GM12873 (cell line): ENCODE data around the gene QSOX2.

Experiments
- TF ChIP-seq, protein P1 (sequence below): IDR thresholded peaks from 2 replicates; pipeline ENCODE4 v1.5.1; 2012; ENCODE audit warnings: low read depth, mild to moderate bottlenecking, moderate library complexity, low read length, control low read depth; ENCODE audit not compliant: insufficient read depth; ENCODE audit errors: missing control alignments

Gene QSOX2

DNA sequence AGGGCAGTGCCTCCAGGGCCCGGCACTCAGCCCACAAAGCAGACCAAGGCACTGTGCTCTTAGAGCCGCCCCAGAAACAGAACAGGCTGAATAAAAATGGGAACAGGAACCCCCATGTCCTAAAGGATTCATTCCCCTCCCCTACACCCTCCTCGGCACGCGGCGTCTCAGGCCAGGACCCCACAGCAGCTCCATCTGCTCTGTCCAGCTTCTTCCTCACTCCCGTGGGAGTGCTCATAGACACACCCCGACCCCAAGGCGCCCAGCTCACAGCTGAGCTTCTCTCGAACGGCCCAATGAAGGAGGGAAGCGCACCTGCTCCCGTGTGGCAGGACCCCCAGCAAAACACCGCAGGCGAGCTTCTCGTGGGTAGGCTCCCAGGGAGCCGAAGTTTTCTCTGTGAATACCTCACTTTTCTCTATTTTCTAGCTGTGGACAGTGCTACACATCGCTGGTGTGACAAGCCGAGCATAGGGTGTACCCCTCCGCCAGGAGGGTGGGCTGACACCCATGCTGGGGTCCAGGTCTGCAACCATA, 15.4 kb upstream of the QSOX2 start:
- TF ChIP-seq, protein P1, sequence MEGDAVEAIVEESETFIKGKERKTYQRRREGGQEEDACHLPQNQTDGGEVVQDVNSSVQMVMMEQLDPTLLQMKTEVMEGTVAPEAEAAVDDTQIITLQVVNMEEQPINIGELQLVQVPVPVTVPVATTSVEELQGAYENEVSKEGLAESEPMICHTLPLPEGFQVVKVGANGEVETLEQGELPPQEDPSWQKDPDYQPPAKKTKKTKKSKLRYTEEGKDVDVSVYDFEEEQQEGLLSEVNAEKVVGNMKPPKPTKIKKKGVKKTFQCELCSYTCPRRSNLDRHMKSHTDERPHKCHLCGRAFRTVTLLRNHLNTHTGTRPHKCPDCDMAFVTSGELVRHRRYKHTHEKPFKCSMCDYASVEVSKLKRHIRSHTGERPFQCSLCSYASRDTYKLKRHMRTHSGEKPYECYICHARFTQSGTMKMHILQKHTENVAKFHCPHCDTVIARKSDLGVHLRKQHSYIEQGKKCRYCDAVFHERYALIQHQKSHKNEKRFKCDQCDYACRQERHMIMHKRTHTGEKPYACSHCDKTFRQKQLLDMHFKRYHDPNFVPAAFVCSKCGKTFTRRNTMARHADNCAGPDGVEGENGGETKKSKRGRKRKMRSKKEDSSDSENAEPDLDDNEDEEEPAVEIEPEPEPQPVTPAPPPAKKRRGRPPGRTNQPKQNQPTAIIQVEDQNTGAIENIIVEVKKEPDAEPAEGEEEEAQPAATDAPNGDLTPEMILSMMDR = no peak

DNA sequence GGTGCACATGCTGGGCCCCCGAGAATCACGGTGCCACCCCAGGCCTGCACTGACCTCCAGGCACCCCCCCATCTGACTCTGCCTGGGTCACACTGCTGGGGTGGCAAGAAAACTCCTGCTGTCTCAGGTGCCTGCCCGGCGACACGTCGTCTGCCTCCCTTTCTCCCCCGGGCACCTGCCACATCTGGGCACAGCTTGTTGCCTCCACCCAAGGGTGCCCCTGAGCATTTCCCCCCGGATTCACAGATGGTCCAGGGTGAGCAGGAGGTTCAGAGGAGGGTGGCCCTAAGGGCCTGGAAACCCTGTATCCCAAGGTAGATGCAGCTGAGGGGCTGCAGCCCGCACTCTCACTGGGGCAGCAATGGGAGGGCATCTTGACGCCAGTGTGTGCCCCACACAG, 14.9 kb upstream of the QSOX2 start:
- TF ChIP-seq, protein P1 = no peak

DNA sequence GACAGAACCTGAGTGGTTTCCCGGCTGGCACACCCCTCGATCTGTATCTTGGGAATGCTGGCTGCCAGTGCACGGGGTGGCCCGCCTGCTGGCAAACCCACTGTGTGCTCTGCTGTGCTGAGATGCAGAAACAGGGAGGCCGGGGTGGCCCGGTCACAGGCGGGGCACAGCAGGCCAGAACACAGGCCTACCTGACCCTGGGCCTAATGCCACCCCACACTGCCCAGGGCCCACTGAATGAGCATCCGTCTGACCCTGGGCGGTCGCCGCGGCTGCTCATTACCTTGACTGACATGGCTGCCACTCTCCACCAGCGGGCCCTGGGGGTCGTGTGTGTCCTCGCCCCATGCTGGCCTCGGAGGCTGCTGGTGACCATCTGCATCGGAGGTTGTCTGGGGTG, 14.2 kb upstream of the QSOX2 start:
- TF ChIP-seq, protein P1 = no peak

DNA sequence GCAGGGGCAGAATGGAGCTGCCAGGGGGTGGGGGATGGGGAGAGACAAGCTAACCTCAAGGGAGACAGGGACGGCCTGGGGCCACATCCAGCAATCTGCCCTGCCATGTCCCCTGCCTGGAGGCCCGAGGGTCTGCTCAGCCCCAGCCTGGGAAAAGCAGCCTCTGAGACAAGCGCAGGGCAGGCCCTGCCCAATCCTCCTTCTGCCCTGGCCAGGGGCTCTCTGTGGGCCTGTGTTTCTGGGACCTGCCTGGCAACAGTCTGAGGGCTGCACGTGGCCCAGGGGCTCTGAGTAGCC, 13.9 kb upstream of the QSOX2 start:
- TF ChIP-seq, protein P1 = no peak

DNA sequence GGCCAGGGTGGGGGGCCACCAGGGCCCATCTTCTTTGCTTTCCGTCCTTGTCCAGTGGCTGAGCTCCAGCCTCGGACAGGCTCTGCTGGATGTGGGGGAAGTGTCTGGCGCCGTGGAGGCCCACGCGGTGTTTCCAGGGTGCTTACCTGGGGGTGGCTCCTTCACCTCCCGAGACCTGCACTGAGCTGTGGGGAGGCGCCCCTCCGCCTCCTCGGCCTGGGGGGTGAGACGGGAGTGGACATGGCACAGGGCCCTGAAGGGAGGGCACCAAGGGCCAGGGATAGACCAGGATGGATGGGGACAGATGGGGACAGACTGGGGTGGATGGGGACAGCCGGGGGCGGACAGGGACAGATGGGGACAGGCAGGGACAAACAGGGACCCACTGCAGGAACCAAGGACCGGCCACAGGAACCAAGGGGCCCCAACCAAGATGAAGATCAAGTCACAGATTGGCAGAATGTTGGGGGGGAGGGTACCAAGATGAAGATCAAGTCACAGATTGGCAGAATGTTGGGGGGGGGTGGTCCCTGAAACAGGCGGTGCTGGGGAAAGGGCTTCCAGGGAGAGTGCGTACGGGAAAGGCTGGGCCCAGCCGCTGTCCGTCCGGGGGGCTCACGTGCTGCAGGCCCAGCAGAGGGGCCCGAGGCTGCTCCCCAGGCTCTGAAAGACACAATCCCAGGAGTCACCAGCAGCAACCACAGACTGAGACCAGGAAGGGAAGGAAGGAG, 13.3 kb upstream of the QSOX2 start:
- TF ChIP-seq, protein P1 = no peak

DNA sequence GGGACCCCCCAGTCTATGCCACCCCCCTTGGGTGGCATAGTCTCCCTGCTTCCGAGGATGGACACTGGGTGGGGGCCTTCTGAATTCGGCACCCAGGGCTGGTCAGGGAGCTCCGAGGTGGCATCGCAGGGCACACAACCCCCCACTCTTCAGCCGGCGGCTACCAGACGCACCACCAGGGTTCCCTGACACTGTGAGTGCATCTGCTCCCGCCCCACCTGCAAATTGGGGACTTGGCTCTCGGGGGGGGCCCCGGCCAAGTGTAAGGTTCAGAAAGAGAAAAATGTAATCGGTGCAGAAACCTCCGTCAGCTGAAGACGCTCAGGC, 12.7 kb upstream of the QSOX2 start:
- TF ChIP-seq, protein P1 = no peak

DNA sequence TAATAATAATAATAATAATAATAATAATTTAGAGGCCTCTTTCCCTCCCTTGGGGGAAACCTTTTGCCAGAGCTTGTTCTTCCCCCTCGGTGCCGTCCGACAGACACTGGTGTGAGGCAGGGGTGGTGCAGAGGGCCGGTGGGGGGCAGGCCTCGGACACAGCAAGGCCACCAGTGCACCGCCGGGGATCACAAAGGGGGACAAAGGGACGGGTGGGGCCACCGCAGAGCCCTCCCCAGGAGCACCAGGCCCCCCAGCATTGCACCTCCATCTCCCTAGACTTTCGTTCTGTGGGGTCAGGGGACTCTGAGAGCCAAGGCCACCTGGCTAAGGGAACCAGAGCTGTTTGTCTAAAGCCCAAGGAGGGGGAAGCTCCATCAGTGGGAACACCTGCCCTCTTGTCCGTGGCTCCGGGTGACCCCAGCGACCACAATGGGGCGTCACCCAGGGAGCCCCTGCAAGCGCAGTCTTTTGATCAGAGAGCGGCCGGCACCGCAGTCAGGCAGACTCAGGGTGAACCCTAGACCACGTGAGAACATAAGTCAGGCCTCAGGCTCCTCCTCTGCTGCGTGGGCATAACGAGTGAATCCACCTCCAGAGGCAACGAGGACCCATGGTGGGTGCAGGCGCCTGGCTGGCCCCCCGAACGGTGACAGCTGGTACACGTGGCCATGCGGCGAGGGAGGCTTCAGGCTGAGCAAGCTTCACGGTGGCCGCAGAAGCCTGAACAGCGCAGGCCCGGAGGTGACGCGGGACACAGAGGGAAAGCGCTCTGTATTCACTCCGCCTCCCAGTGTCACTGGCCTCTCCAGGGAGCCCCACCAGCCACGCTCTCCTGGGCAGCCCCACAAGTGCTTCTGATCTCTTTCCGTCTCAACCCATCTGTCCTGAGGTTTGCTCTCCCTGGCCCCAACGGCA, 12.0 kb upstream of the QSOX2 start:
- TF ChIP-seq, protein P1 = no peak
